Stimulated activated CD4-positive, alpha-beta T cell treated with anti-CD3 and anti-CD28 coated beads, Interleukin-2, amount 100 ng/mL, for 4 hours (primary cell): ENCODE data around the gene XAB2.

ENCODE experiments used
- DNase-seq: peaks from one replicate; pipeline ENCODE4 v3.0.0-alpha.2; 2020; ENCODE audit warnings: low read depth

The XAB2 gene

DNA sequence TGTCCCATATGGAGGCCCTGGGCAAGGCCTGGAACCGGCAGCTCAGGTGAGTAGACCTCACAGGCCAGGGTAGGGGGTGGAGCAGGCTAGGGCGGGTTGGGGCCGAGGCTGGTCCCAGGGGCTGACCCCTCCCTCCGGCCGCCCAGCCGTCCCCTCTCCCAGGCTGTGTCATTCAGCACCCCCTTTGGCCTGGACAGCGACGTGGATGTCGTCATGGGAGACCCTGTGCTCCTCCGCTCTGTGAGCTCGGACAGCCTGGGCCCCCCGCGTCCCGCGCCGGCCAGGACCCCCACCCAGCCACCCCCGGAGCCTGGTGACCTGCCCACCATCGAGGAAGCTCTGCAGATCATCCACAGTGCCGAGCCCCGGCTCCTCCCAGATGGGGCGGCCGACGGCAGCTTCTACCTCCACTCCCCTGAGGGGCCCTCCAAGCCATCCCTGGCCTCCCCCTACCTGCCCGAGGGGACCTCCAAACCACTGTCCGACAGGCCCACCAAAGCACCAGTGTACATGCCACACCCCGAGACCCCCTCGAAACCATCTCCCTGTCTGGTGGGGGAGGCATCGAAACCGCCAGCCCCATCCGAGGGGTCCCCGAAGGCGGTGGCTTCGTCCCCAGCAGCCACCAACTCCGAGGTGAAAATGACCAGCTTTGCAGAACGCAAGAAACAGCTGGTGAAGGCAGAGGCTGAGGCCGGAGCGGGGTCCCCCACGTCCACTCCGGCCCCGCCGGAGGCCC is 17.6 kb downstream of the XAB2 start:
- no peak for DNase-seq

- DNase-seq = no peak
These were observed 18.7 kb downstream of the XAB2 start for GRCh38 chr19:7610491-7611240.

GRCh38 chr19:7607874-7608560 is 21.3 kb downstream of the XAB2 start:
- DNase-seq = no peak

- DNase-seq = no peak
These were observed 22.0 kb downstream of the XAB2 start for GRCh38 chr19:7607212-7607873.

DNA sequence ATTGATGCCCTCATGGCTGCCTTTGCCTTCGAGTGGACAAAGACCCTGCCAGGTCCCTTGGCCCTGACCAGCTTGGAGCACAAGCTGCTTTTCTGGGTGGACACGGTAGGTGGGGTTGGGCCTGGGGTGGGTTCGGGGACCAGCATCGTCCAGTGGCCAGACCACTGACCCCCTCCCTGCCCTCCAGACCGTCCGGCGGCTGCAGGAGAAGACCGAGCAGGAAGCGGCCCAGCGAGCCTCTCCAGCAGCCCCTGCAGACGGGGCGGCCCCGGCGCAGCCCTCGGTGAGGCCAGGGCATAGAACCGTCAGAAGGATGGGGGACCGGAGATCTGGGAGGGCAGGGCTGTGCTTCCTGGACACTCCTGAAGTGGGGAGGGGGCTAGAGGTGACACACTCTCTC is 23.1 kb downstream of the XAB2 start:
- DNase-seq = no peak

GRCh38 chr19:7605490-7606222 is 23.7 kb downstream of the XAB2 start:
- DNase-seq = no peak

DNA sequence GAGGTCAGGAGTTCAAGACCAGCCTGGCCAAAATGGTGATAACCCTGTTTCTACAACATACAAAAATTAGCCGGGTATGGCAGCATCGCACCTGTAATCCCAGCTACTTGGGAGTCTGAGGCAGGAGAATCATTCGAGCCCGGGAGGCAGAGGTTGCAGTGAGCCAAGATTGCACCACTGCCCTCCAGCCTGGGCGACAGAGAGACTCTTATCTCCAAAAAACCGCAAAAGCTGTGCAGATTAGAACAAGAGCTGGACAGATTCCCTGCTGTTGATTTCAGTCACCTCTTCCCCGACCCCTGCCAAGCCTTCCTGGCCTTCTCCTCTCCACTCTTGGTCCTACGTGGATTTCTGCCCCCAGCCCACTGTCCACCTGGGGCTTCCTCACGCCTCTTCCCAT is 25.4 kb downstream of the XAB2 start:
- DNase-seq = no peak

DNA sequence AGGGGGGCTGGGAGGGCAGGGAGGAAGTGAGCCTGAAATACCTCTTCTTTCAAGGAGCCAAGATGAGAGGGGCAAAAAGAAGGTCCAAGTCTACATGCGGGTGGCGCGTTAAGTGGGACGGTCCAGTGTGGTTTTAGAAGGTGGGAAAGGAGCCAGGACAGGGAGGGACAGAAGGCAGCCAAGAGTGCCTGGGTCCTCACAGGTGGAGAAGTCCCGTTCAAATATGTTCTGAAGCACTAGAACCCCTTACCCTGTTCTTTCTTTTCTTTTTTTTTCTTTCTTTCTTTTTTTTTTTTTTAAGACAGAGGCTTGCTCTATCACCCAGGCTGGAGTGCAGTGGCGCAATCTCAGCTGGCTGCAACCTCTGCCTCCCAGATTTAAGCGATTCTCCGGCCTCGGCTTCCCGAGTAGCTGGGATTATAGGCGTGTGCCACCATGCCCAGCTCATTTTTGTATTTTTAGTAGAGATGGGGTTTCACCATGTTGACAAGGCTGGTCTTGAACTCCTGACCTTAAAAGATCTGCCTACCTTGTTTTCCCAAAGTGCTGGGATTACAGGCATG is 26.3 kb downstream of the XAB2 start:
- DNase-seq = no peak

- DNase-seq = no peak
These were observed 27.0 kb downstream of the XAB2 start for GRCh38 chr19:7602240-7602934.

DNA sequence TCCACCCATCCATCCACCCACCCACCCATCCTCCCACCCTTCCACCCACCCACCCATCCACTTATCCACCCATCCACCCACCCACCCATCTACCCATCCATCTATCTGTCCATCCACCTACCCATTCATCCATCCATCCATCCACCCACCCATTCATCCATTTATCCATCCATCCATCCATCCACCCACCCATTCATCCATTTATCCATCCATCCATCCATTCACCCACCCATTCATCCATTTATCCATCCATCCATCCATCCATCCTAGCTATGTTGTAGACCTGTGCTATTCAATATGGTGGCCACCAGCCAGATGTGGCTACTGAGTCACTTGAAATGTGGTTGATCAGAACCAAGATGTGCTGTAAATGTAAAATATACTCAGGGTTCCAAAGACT is 28.6 kb downstream of the XAB2 start:
- DNase-seq = no peak

- no peak for DNase-seq
These were observed 31.2 kb downstream of the XAB2 start for GRCh38 chr19:7598180-7598579.

DNA sequence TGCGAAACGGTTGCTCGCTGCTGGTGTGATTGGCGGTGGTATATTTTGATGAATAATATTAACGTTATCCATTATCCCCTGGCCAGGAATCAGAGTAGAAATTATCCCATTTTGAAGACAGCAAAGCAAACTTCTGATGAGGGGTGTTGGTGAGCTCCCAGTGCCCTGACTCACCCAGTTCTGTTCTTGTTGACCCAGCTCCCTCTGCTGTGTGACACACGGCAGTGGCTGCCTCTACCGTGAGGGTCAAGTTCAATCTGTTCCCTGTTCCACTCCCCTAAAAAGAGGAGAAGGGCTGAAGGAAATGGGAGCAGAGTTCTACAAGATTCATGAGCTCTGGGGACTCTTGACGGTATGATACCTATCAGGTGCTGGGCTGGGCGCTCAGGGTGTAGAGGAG is 31.7 kb downstream of the XAB2 start:
- no peak for DNase-seq

DNA sequence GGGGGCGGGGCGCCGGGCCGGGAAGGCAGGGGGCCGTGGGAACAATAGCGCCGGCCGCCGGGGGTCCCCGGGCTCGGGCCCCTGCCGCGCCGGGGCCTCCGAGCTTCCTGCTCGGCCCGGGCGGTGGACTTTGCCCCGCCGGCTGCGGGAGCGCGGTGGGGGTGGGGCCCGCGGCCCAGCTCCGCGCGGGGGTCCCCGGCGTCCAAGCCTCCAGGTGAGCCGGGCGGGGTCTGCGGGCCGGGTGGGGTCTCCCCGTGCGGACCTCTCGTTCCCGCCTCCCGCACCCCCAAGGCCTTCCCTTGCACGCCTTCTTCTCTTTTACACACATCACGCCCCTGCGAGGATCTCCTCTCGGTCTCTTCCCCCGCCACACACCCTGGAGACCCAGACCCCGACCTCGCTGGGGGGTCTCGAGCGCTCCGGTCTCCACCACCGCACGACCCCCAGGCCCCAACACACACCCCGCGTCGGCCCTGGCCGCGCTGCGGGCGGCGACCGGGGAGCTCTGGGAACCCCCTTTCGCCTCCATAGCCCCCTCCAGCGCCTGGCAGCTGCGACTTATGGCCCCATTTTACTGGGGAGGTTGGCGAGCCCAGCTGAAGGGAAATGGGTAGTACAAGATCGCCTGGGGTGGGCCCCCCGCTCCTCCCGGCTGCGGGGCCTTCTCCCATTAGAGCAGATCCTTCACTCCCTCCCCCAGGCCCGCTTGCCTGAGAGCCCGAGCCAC is 33.0 kb downstream of the XAB2 start:
- no peak for DNase-seq

DNA sequence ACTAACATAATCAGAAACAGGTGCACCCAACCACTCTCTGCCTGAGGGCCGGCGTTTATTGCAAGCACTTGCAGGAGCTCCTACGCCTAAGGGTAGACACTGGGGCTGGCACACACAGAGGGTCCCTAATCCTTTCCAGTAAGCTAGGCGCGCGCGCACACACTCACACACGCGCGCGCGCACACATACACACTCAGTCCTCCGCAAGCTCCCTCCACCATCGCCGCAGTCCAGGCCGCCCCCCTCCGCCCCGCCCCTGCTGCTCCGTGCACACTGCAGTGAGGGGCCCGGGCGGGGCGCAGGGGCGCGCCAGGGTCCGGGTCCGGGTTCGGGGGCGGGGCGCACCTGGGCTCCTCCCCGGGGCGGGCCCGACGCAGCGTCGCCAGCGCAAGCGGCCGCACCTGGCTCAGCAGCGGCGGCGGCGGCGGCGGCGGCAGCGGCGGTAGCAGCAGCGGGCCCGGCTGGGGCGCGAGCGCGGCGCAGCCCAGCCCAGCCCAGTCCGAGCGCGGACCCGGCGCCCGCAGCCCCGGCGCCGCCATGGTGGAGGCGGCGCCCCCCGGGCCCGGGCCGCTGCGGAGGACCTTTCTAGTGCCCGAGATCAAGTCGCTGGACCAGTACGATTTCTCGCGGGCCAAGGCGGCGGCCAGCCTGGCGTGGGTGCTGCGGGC is 33.7 kb downstream of the XAB2 start, which contains the start of gene CAMSAP3:
Gene CAMSAP3, plus strand, starts transcription at position 398 of the 668 bp plus-strand sequence. Its CDS starts 140 bp downstream, at position 538.
- DNase-seq = peak; percentile 6

- no peak for DNase-seq
These were observed 39.1 kb downstream of the XAB2 start for GRCh38 chr19:7590256-7590655.

GRCh38 chr19:7589822-7590221 is 39.5 kb downstream of the XAB2 start:
- no peak for DNase-seq

- no peak for DNase-seq
These were observed 46.9 kb downstream of the XAB2 start for GRCh38 chr19:7582446-7582845.

GRCh38 chr19:7579182-7579581 is 50.2 kb downstream of the XAB2 start:
- DNase-seq = no peak

DNA sequence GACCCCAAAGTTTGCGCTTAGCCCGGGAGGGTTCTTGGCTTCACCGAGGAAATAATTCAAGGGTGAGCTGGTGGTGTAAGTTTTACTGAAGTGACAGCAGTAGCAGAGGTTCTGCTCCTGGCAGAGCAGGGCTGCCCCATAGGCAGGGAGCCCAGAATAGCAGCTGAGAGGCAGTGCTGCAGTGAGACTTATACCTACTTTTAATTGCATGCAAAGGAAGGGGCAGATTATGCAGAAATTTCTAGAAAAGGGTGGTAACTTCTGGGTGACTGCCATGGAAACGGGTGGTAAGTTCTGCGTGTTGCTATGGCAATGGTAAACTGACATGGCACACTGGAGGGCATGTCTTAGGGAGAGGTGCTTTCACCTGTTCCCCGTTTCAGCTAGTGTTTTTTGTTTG is 51.2 kb downstream of the XAB2 start:
- DNase-seq = no peak
